A549 (cell line): Measurements from ENCODE around the gene ULK1. TPM values are rescaled to one million over a fixed set of nuclear protein-coding genes. Genes with fewer than 3 reads are reported as not detected.

ENCODE experiments used
- ATAC-seq, 2 experiments: fragments of 200-7000 bp in 1 of 2; fragments of >200 bp in 1 of 2; cut with Nextera tagmentation in 1 of 2; cut with Tn5 transposase in 1 of 2; 3 replicates each; pipeline versions ENCODE4 v1.8.0 to v1.9.1; 2018 to 2020; ENCODE audit warnings: mild to moderate bottlenecking in 1 of 2, moderate library complexity in 1 of 2
- CTCF ChIA-PET: fragments of 300-600 bp; sonication (Branson Sonifier 250); formaldehyde crosslinking; extraction: SDS; loops from one replicate; lab custom pipeline; 2021; ENCODE audit warnings: antibody characterized with exemption, inconsistent platforms; lab: Yijun Ruan, JAX
- POLR2A ChIA-PET: fragments of 350-600 bp; formaldehyde crosslinking; extraction: SDS; loops from one replicate; lab custom pipeline; 2021; ENCODE audit warnings: antibody characterized with exemption, inconsistent platforms; lab: Yijun Ruan, JAX
- DNase-seq, 2 experiments: peaks; one replicate each; pipeline versions ENCODE4 v3.0.0 to v3.0.0-alpha.2; 2011 to 2016; ENCODE audit warnings: low read depth in 1 of 2, low spot score in 1 of 2
- FAIRE-seq: peaks from 2 replicates; lab custom pipeline; 2011; peaks lifted over from hg19 to GRCh38; lab: Jason Lieb, UNC
- H3K27ac ChIP-seq, 2 experiments: fragments of >200 bp; sonication (Bioruptor Twin); formaldehyde crosslinking; 3 replicates each; pipeline ENCODE4 v1.5.1; 2016 to 2017
- H3K4me1 ChIP-seq: fragments of >200 bp; sonication (Bioruptor Twin); formaldehyde crosslinking; 3 replicates; pipeline ENCODE4 v1.6.1; 2016
- H3K4me2 ChIP-seq: fragments of >200 bp; sonication (Bioruptor Twin); formaldehyde crosslinking; 3 replicates; pipeline ENCODE4 v1.6.1; 2016
- H3K4me3 ChIP-seq: fragments of >200 bp; sonication (Bioruptor Twin); formaldehyde crosslinking; 3 replicates; pipeline ENCODE4 v1.5.1; 2016
- H3K9me3 ChIP-seq: fragments of >200 bp; sonication (Bioruptor Twin); formaldehyde crosslinking; 3 replicates; pipeline ENCODE4 v1.6.1; 2016
- ATOH8 ChIP-seq: fragments of 250-450 bp; sonication (Bioruptor Pico); IDR thresholded peaks from 2 replicates; pipeline ENCODE4 v1.5.0; 2020; ENCODE audit warnings: low read depth, mild to moderate bottlenecking, moderate library complexity
- BHLHE40 ChIP-seq: IDR thresholded peaks from 2 replicates; pipeline ENCODE4 v1.6.1; 2012; ENCODE audit warnings: low read depth, low read length, inconsistent platforms
- CBX2 ChIP-seq: fragments of 200-600 bp; sonication (generic); IDR thresholded peaks from 2 replicates; pipeline ENCODE4 v1.6.1; 2016; ENCODE audit warnings: low read depth, mild to moderate bottlenecking, borderline replicate concordance
- CHD2 ChIP-seq: fragments of 150-350 bp; IDR thresholded peaks from 2 replicates; pipeline ENCODE4 v1.6.1; 2014; ENCODE audit warnings: low read length; ENCODE audit not compliant: partially characterized antibody
- CTCF ChIP-seq: fragments of >200 bp; sonication (Bioruptor Twin); formaldehyde crosslinking; IDR thresholded peaks from 3 replicates; pipeline ENCODE4 v1.5.1; 2016
- EHF ChIP-seq: fragments of 250-450 bp; sonication (Bioruptor Pico); IDR thresholded peaks from 2 replicates; pipeline ENCODE4 v1.5.0; 2020; ENCODE audit warnings: mild to moderate bottlenecking
- EHMT2 ChIP-seq: fragments of 200-600 bp; sonication (generic); IDR thresholded peaks from 2 replicates; pipeline ENCODE4 v1.6.1; 2016; ENCODE audit warnings: antibody characterized with exemption, low read depth, mild to moderate bottlenecking, moderate library complexity
- EP300 ChIP-seq, 2 experiments: fragments of >200 bp; sonication (Bioruptor Twin); formaldehyde crosslinking; IDR thresholded peaks; 2 replicates in 1 of 2; 3 replicates in 1 of 2; pipeline ENCODE4 v1.6.1; 2016 to 2017
- FOSL2 ChIP-seq, 2 experiments: fragments of 450-650 bp in 1 of 2; fragments of >200 bp in 1 of 2; sonication (Bioruptor Twin) in 1 of 2; formaldehyde crosslinking; IDR thresholded peaks; 2 replicates each; pipeline versions ENCODE4 v1.5.0 to v1.6.1; 2016 to 2020; ENCODE audit warnings: mild to moderate bottlenecking in 1 of 2, moderate library complexity in 1 of 2
- GATA3 ChIP-seq: IDR thresholded peaks from 2 replicates; pipeline ENCODE4 v1.6.1; 2012; ENCODE audit warnings: borderline replicate concordance
- HDAC2 ChIP-seq: fragments of 200-600 bp; sonication (generic); IDR thresholded peaks from 2 replicates; pipeline ENCODE4 v1.6.1; 2016
- HEYL ChIP-seq: fragments of 250-450 bp; sonication (Bioruptor Pico); IDR thresholded peaks from 2 replicates; pipeline ENCODE4 v1.8.0; 2021; ENCODE audit warnings: mild to moderate bottlenecking, moderate library complexity
- HOXB5 ChIP-seq: fragments of 250-450 bp; sonication (Bioruptor Pico); IDR thresholded peaks from 2 replicates; pipeline ENCODE4 v1.5.0; 2020; ENCODE audit warnings: mild to moderate bottlenecking, moderate library complexity
- JUN ChIP-seq, 2 experiments: fragments of >200 bp; sonication (Bioruptor Twin); formaldehyde crosslinking; IDR thresholded peaks; 2 replicates in 1 of 2; 3 replicates in 1 of 2; pipeline ENCODE4 v1.6.1; 2016 to 2017
- KDM1A ChIP-seq: fragments of 200-600 bp; sonication (generic); IDR thresholded peaks from 2 replicates; pipeline ENCODE4 v1.6.1; 2016; ENCODE audit warnings: low read depth, mild to moderate bottlenecking
- MAX ChIP-seq: IDR thresholded peaks from 2 replicates; pipeline ENCODE4 v1.6.1; 2012
- MYC ChIP-seq: IDR thresholded peaks from 2 replicates; pipeline ENCODE4 v1.6.1; 2012; ENCODE audit warnings: mild to moderate bottlenecking, inconsistent platforms, low read length, improper control_type of control experiment, borderline replicate concordance
- NR3C1 ChIP-seq: fragments of >200 bp; sonication (Bioruptor Twin); formaldehyde crosslinking; IDR thresholded peaks from 3 replicates; pipeline ENCODE4 v1.6.1; 2017
- POLR2A ChIP-seq: IDR thresholded peaks from 2 replicates; pipeline ENCODE4 v1.6.1; 2012; ENCODE audit warnings: mild to moderate bottlenecking, low read length
- RAD21 ChIP-seq, 2 experiments: fragments of >200 bp in 1 of 2; sonication (Bioruptor Twin) in 1 of 2; formaldehyde crosslinking in 1 of 2; IDR thresholded peaks in 1 of 2; conservative IDR thresholded peaks in 1 of 2; 2 replicates in 1 of 2; 3 replicates in 1 of 2; pipeline ENCODE4 v1.6.1; 2012 to 2018; ENCODE audit warnings: inconsistent platforms in 1 of 2
- RARB ChIP-seq: fragments of 250-450 bp; sonication (Bioruptor Pico); IDR thresholded peaks from 2 replicates; pipeline ENCODE4 v1.8.0; 2021; ENCODE audit warnings: mild to moderate bottlenecking, moderate library complexity
- RCOR1 ChIP-seq: fragments of 150-350 bp; IDR thresholded peaks from 2 replicates; pipeline ENCODE4 v1.6.1; 2014; ENCODE audit warnings: antibody characterized with exemption, low read length, low read depth
- RFX5 ChIP-seq: fragments of 450-650 bp; IDR thresholded peaks from 2 replicates; pipeline ENCODE4 v1.7.1; 2014; ENCODE audit warnings: antibody characterized with exemption, mild to moderate bottlenecking, moderate library complexity
- SMC3 ChIP-seq: fragments of >200 bp; sonication (Bioruptor Twin); formaldehyde crosslinking; IDR thresholded peaks from 3 replicates; pipeline ENCODE4 v1.6.1; 2018; ENCODE audit warnings: inconsistent platforms
- SREBF2 ChIP-seq: fragments of 450-650 bp; IDR thresholded peaks from 2 replicates; pipeline ENCODE4 v1.6.1; 2014; ENCODE audit warnings: mild to moderate bottlenecking, moderate library complexity
- TFCP2L1 ChIP-seq: fragments of 250-450 bp; sonication (Bioruptor Pico); IDR thresholded peaks from 2 replicates; pipeline ENCODE4 v1.5.0; 2021; ENCODE audit warnings: mild to moderate bottlenecking
- ZSCAN20 ChIP-seq: fragments of 250-450 bp; sonication (Bioruptor Pico); IDR thresholded peaks from 2 replicates; pipeline ENCODE4 v1.8.0; 2022; ENCODE audit warnings: mild to moderate bottlenecking, moderate library complexity
- WGBS: methylation state at CpG from one replicate; pipeline ENCODE4 v1.1.6; 2017; ENCODE audit errors: missing lambda C conversion rate; 5-methylcytosine and 5-hydroxymethylcytosine counted together
- polyA plus RNA-seq, 4 experiments: library from polyadenylated mRNA; depleted of rRNA in 3 of 4; stranded (reverse); fragments of >200 nt; fragmentation: RNase III in 1 of 4; extraction: RNeasy Plus Mini Kit Qiagen cat#74134 plus additional on column Dnase treatment in 1 of 4; gene quantifications; 2 replicates in 3 of 4; 3 replicates in 1 of 4; pipeline ENCODE4 v1.2.3, GENCODE V29; 2011 to 2017

Gene ULK1
- polyA plus RNA-seq, 2 of the 4 experiments (the other 2 are of a cell fraction), result 15.1 to 46.2 TPM

- ATAC-seq (no peak), DNase-seq (no peak), FAIRE-seq (no peak)
- peak overlapping the region; percentile 56 for H3K4me2 ChIP-seq
- TF ChIP-seq TFCP2L1 (CRISPR knock-in tag) (no peak), KDM1A (no peak), NR3C1 (no peak), ATOH8 (no peak), GATA3 (no peak), RFX5 (no peak), RCOR1 (no peak), EHF (CRISPR knock-in tag) (no peak), SREBF2 (no peak), CBX2 (no peak), JUN (IDR thresholded peaks at IDR 0.05) (no peak), MYC (no peak), SMC3 (no peak), HOXB5 (CRISPR knock-in tag) (no peak), ZSCAN20 (no peak), EP300 (IDR thresholded peaks at IDR 0.05) (no peak), CHD2 (no peak), HEYL (no peak), CTCF (no peak), EHMT2 (no peak)
- WGBS, result 90% methylated on average over 6 of the region's 6 CpGs
- ChIA-PET CTCF (interaction anchor here (2.0 to 2.6 kb wide), 2 partner anchors 18 to 21 kb away, joined by 5 to 15 read pairs; no protein-coding TSS in a partner anchor), POLR2A (no interaction called here)
- no peak overlapping the region for H3K4me3 ChIP-seq
- peaks cover 30% of the 10 kb centered on the region for H3K4me1 ChIP-seq
- no peaks in the 10 kb centered on the region for H3K9me3 ChIP-seq
- peak overlapping the region; percentile 83 to 96 for H3K27ac ChIP-seq
Measured at GRCh38 chr12:131871677-131872076, 22.7 kb upstream of the ULK1 start.

GRCh38 chr12:131872154-131873051, 22.0 kb upstream of the ULK1 start:
- CTCF ChIA-PET, result interaction anchor here (1.1 to 2.6 kb wide), 6 partner anchors 9 to 39 kb away, joined by 3 to 15 read pairs (median 4); no protein-coding TSS in a partner anchor
- DNase-seq (peak; percentile 68 to 85), ATAC-seq (peak; percentile 80 to 91), FAIRE-seq (no peak)
- POLR2A ChIA-PET, result no interaction called here
- Histone ChIP-seq H3K4me1 (peaks cover 30% of the 10 kb centered on the region), H3K27ac (peak overlapping the region; percentile 83 to 96), H3K9me3 (no peaks in the 10 kb centered on the region), H3K4me3 (no peak overlapping the region), H3K4me2 (peak overlapping the region; percentile 56)
- TF ChIP-seq GATA3, result peak; percentile 42; the same call in 1 of the 2 replicates
- TF ChIP-seq RARB, result no peak
- TF ChIP-seq FOSL2 (IDR thresholded peaks at IDR 0.05), result 0 out of 2 replicates have a peak, but pooled peaks have one; percentile 37
- TF ChIP-seq FOSL2 (CRISPR knock-in tag; IDR thresholded peaks at IDR 0.05), result peak; percentile 85
- TF ChIP-seq MAX, result peak; percentile 69; the same call in 1 of the 2 replicates
- no peak for TF ChIP-seq BHLHE40
- TF ChIP-seq MYC, result no peak
- TF ChIP-seq RAD21 (conservative IDR thresholded peaks at IDR 0.05 in 1 of 2, IDR thresholded peaks at IDR 0.05 in 1 of 2), result peak in 1 of 2 experiments; percentile 31; a peak in 1 of 5 replicates
- no peak for TF ChIP-seq HDAC2
- no peak for TF ChIP-seq ATOH8
- no peak for TF ChIP-seq POLR2A
- peak in 1 of 2 experiments; percentile 22; a peak in 1 of 5 replicates for TF ChIP-seq EP300 (IDR thresholded peaks at IDR 0.05)
- 51% methylated on average over 19 of the region's 21 CpGs for WGBS
